Stomach (tissue), 9 donors: Measurements from ENCODE around the gene ATXN10. TPM values are rescaled to one million over a fixed set of nuclear protein-coding genes. Genes with fewer than 3 reads are reported as not detected.
A peak's percentile ranks its signal among the peaks of the same experiment; 100 is the strongest.

Experiments
- DNase-seq, 2 donors: peaks; one replicate each; pipeline versions ENCODE4 v3.0.0 to v3.0.0-alpha.2; 2013 to 2019
- H3K27ac ChIP-seq, 5 donors: fragments of 200-600 bp in 4 of 5; sonication (generic) in 4 of 5; one replicate each; pipeline ENCODE4 v1.5.1; 2013 to 2019; ENCODE audit warnings: mild to moderate bottlenecking in 1 of 5, moderate library complexity in 1 of 5
- H3K27me3 ChIP-seq, 3 donors: fragments of 200-600 bp; sonication (generic); one replicate each; pipeline ENCODE4 v1.5.1; 2017 to 2019; ENCODE audit warnings: mixed run types in 1 of 3
- H3K36me3 ChIP-seq, 4 donors: fragments of 200-600 bp; sonication (generic); 1 replicate in 3 of 4; 2 replicates in 1 of 4; pipeline ENCODE4 v1.5.1; 2016 to 2019
- H3K4me1 ChIP-seq, 4 donors: fragments of 200-600 bp; sonication (generic); one replicate each; pipeline ENCODE4 v1.5.1; 2016 to 2019
- H3K4me3 ChIP-seq, 4 donors: fragments of 200-600 bp; sonication (generic) in 3 of 4; one replicate each; pipeline ENCODE4 v1.5.1; 2016 to 2019; ENCODE audit warnings: mild to moderate bottlenecking in 1 of 4
- H3K9me3 ChIP-seq, 4 donors: fragments of 200-600 bp; sonication (generic); one replicate each; pipeline ENCODE4 v1.5.1; 2016 to 2019
- EP300 ChIP-seq: sonication (generic); formaldehyde crosslinking; IDR thresholded peaks from one replicate; pipeline ENCODE4 v1.6.1; 2017; ENCODE audit warnings: antibody characterized with exemption
- POLR2A ChIP-seq, 4 donors: fragments of 450-650 bp; IDR thresholded peaks; one replicate each; pipeline ENCODE4 v1.6.1; 2016; ENCODE audit warnings: antibody characterized with exemption in 4 of 4, control low read depth in 2 of 4, mild to moderate bottlenecking in 1 of 4, moderate library complexity in 1 of 4
- POLR2AphosphoS5 ChIP-seq, 3 donors: sonication (generic); formaldehyde crosslinking; IDR thresholded peaks; one replicate each; pipeline ENCODE4 v1.6.1; 2016; ENCODE audit warnings: antibody characterized with exemption in 3 of 3
- WGBS, 5 donors: extraction: QIAGEN DNeasy Blood & Tissue Kit in 3 of 5; methylation state at CpG; one replicate each; pipeline versions ENCODE4 v1.1.5 to v1.1.7; 2013 to 2018; 5-methylcytosine and 5-hydroxymethylcytosine counted together
- intact Hi-C: fragments of 100-400 bp; cut with DNase I; formaldehyde crosslinking; loops from one replicate; pipeline ENCODE4 v1.15.1; 2023; ENCODE audit warnings: low total_unique reads
- polyA plus RNA-seq, 3 donors: library from polyadenylated mRNA; stranded (reverse); fragments of 200-250 nt; gene quantifications; one replicate each; pipeline ENCODE4 v1.2.3, GENCODE V29; 2013
- total RNA-seq, 5 donors: library from RNA; depleted of rRNA; stranded (reverse); fragments of >200 nt; gene quantifications; one replicate each; pipeline versions ENCODE4 v1.1.0 to v1.2.3, GENCODE V29; 2014 to 2016
- TF ChIP-seq, protein P1 (sequence below), 7 experiments: fragments of 450-650 bp in 4 of 7; fragments of 200-600 bp in 3 of 7; sonication (generic) in 3 of 7; IDR thresholded peaks; one replicate each; pipeline ENCODE4 v1.5.1; 2016 to 2019; ENCODE audit warnings: antibody characterized with exemption in 7 of 7, control low read depth in 2 of 7, mild to moderate bottlenecking in 1 of 7
- donor health status: healthy with polysubstance abuse.
- donor health status: Bipolar disorder and iron deficiency.
- donor health status: healthy.

ATXN10 gene
- total and polyA plus RNA-seq, 8 donors: 36.5 to 171 (median 89.4) TPM

DNA sequence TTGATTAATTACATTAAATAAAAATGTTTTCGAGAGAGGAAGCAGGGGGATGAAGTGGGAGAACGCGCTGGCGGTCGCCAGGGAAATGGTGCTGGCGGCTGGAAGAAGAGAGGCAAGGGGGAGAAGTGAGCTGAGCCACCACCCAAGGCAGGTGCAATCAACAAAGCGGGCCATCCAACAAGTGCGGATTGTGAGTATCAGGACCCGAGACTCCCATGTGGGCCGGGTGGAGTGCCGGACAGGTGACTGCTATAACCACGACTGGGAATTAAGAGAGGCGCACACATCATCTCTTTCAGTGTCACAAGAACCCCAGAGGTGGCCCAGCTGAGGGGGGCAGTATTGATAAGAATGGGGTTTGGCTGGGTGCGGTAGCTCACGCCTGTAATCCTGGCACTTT is 41.2 kb upstream of the ATXN10 start:
- no peak for DNase-seq
- Histone ChIP-seq H3K4me3 (no peak overlapping the region), H3K36me3 (no peaks in the 10 kb centered on the region), H3K9me3 (no peaks in the 10 kb centered on the region), H3K27me3 (peaks cover 0 to 87% (median 4%) of the 10 kb centered on the region in 3 donors), H3K27ac (no peak overlapping the region), H3K4me1 (peaks cover 0 to 15% (median 5%) of the 10 kb centered on the region in 4 donors)
- 88 to 95% (median 94%) methylated on average over 15 of the region's 15 CpGs for WGBS, 5 donors
- intact Hi-C loops: no loop called here
- no peak for TF ChIP-seq EP300
- no peak for TF ChIP-seq POLR2A (IDR thresholded peaks at IDR 0.05)
- TF ChIP-seq, protein P1, sequence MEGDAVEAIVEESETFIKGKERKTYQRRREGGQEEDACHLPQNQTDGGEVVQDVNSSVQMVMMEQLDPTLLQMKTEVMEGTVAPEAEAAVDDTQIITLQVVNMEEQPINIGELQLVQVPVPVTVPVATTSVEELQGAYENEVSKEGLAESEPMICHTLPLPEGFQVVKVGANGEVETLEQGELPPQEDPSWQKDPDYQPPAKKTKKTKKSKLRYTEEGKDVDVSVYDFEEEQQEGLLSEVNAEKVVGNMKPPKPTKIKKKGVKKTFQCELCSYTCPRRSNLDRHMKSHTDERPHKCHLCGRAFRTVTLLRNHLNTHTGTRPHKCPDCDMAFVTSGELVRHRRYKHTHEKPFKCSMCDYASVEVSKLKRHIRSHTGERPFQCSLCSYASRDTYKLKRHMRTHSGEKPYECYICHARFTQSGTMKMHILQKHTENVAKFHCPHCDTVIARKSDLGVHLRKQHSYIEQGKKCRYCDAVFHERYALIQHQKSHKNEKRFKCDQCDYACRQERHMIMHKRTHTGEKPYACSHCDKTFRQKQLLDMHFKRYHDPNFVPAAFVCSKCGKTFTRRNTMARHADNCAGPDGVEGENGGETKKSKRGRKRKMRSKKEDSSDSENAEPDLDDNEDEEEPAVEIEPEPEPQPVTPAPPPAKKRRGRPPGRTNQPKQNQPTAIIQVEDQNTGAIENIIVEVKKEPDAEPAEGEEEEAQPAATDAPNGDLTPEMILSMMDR (IDR thresholded peaks at IDR 0.05): no peak
- no peak for TF ChIP-seq POLR2AphosphoS5 (IDR thresholded peaks at IDR 0.05)

DNA sequence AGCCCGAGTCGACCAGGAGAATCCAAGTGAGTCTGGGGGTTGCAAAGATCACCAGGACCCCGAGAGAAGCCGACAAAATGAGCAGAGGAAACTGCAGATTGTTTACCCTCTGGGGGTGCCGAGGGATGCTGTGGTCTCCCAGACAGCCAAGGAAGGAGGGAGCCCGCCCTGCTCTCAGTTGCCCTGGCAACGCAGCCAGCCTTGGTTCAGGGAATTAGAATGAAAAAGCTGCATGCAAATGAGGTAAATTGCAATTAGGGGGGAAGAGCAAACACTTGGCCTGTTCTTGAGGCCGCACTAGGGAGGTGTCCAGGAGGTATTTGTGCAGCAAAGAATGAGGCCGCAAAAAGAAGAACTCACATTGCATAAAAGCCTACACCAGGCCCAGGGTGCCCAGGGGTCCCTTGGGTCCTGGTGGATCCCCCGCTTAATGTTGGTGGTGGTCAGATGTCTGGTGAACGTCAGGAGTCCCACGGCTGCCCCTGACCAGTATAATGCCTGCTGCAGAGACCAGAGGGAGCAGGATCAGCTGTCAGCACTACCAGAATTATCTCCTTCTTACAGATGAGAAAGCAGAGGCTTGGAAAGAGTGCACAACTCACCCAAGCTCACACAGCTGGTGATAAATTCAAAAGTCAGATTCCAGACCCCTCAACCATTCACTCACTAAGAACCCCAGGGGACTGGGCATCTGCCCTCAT is 40.3 kb upstream of the ATXN10 start:
- H3K27ac ChIP-seq: no peak overlapping the region
- no peak for TF ChIP-seq EP300
- no peak for TF ChIP-seq POLR2AphosphoS5 (IDR thresholded peaks at IDR 0.05)
- TF ChIP-seq, protein P1 (IDR thresholded peaks at IDR 0.05): no peak
- no peak for TF ChIP-seq POLR2A (IDR thresholded peaks at IDR 0.05)
- no peak overlapping the region for H3K4me3 ChIP-seq
- 57 to 67% (median 59%) methylated on average over 12 of the region's 12 CpGs for WGBS, 5 donors
- no peaks in the 10 kb centered on the region for H3K9me3 ChIP-seq
- intact Hi-C loops: no loop called here
- H3K27me3 ChIP-seq: peaks cover 0 to 81% (median 4%) of the 10 kb centered on the region in 3 donors
- no peaks in the 10 kb centered on the region for H3K36me3 ChIP-seq
- no peak for DNase-seq
- peaks cover 0 to 15% (median 4%) of the 10 kb centered on the region in 4 donors for H3K4me1 ChIP-seq

GRCh38 chr22:45631841-45632238 is 39.8 kb upstream of the ATXN10 start:
- Histone ChIP-seq H3K4me3 (no peak overlapping the region), H3K27me3 (peaks cover 0 to 78% (median 4%) of the 10 kb centered on the region in 3 donors), H3K27ac (no peak overlapping the region), H3K4me1 (peaks cover 0 to 15% (median 4%) of the 10 kb centered on the region in 4 donors), H3K9me3 (no peaks in the 10 kb centered on the region), H3K36me3 (no peaks in the 10 kb centered on the region)
- intact Hi-C loops: no loop called here
- WGBS, 5 donors: 85 to 91% (median 90%) methylated on average over 7 of the region's 7 CpGs
- DNase-seq: no peak
- TF ChIP-seq POLR2A (IDR thresholded peaks at IDR 0.05): no peak
- TF ChIP-seq EP300: no peak
- no peak for TF ChIP-seq POLR2AphosphoS5 (IDR thresholded peaks at IDR 0.05)
- TF ChIP-seq, protein P1 (IDR thresholded peaks at IDR 0.05): no peak

GRCh38 chr22:45632791-45633515 is 38.7 kb upstream of the ATXN10 start:
- Histone ChIP-seq H3K4me1 (peaks cover 0 to 15% (median 4%) of the 10 kb centered on the region in 4 donors), H3K9me3 (no peaks in the 10 kb centered on the region), H3K27me3 (peaks cover 0 to 69% (median 4%) of the 10 kb centered on the region in 3 donors), H3K36me3 (no peaks in the 10 kb centered on the region), H3K27ac (no peak overlapping the region), H3K4me3 (no peak overlapping the region)
- WGBS, 5 donors: 12 to 23% (median 14%) methylated on average over 15 of the region's 15 CpGs
- intact Hi-C loops: no loop called here
- peak in 1 of 2 donors; percentile 37 for DNase-seq
- no peak for TF ChIP-seq EP300
- TF ChIP-seq POLR2AphosphoS5 (IDR thresholded peaks at IDR 0.05): no peak
- TF ChIP-seq, protein P1 (IDR thresholded peaks at IDR 0.05): no peak
- TF ChIP-seq POLR2A (IDR thresholded peaks at IDR 0.05): no peak
